Measurements from ENCODE around the gene METTL21A. TPM values are rescaled to one million over a fixed set of nuclear protein-coding genes. Genes with fewer than 3 reads are reported as not detected.
"Not testable (repeated sequence)": the region's sequence is repeated elsewhere in the genome, so short reads cannot be mapped to it uniquely, and the experiment has no call there.

Gene METTL21A
- 10 to 100 TPM in 11 of 12 donors, not detected in 1; 15.2 to 24.3 (median 19.8) TPM for polyA plus RNA-seq (ENCODE audit: insufficient read length in 12 of 12)
- long read RNA-seq, donor 1, full-length matches to known transcripts: 12 of 12 reads
- long read RNA-seq, donor 1, partial matches to known transcripts: 0 of 12 reads
- long read RNA-seq, donor 1, other reads (novel, unspliced or antisense): 0 of 12 reads
- long read RNA-seq, donor 2, full-length matches to known transcripts: 4 of 9 reads
- long read RNA-seq, donor 2, partial matches to known transcripts: 5 of 9 reads
- long read RNA-seq, donor 2, other reads (novel, unspliced or antisense): 0 of 9 reads
- long read RNA-seq, donor 3, partial matches to known transcripts: 0 of 2 reads
- long read RNA-seq, donor 3, other reads (novel, unspliced or antisense): 0 of 2 reads
- long read RNA-seq, donor 4, partial matches to known transcripts: 0 of 1 reads
- long read RNA-seq, donor 4, other reads (novel, unspliced or antisense): 0 of 1 reads
- long read RNA-seq, donor 5, full-length matches to known transcripts: 8 of 8 reads
- long read RNA-seq, donor 5, partial matches to known transcripts: 0 of 8 reads
- long read RNA-seq, donor 5, other reads (novel, unspliced or antisense): 0 of 8 reads
- long read RNA-seq, donor 6, full-length matches to known transcripts: 5 of 5 reads
- long read RNA-seq, donor 6, partial matches to known transcripts: 0 of 5 reads
- long read RNA-seq, donor 6, other reads (novel, unspliced or antisense): 0 of 5 reads
- long read RNA-seq, donor 7, partial matches to known transcripts: 0 of 1 reads
- long read RNA-seq, donor 7, other reads (novel, unspliced or antisense): 0 of 1 reads
- long read RNA-seq, donor 8, full-length matches to known transcripts: 7 of 13 reads
- long read RNA-seq, donor 8, partial matches to known transcripts: 6 of 13 reads
- long read RNA-seq, donor 8, other reads (novel, unspliced or antisense): 0 of 13 reads
- long read RNA-seq, donor 9, partial matches to known transcripts: 0 of 5 reads
- long read RNA-seq, donor 9, other reads (novel, unspliced or antisense): 0 of 5 reads
- long read RNA-seq, donor 10, partial matches to known transcripts: 0 of 4 reads
- long read RNA-seq, donor 10, other reads (novel, unspliced or antisense): 0 of 4 reads
- long read RNA-seq, donor 11, full-length matches to known transcripts: 10 of 10 reads
- long read RNA-seq, donor 11, partial matches to known transcripts: 0 of 10 reads
- long read RNA-seq, donor 11, other reads (novel, unspliced or antisense): 0 of 10 reads

DNA sequence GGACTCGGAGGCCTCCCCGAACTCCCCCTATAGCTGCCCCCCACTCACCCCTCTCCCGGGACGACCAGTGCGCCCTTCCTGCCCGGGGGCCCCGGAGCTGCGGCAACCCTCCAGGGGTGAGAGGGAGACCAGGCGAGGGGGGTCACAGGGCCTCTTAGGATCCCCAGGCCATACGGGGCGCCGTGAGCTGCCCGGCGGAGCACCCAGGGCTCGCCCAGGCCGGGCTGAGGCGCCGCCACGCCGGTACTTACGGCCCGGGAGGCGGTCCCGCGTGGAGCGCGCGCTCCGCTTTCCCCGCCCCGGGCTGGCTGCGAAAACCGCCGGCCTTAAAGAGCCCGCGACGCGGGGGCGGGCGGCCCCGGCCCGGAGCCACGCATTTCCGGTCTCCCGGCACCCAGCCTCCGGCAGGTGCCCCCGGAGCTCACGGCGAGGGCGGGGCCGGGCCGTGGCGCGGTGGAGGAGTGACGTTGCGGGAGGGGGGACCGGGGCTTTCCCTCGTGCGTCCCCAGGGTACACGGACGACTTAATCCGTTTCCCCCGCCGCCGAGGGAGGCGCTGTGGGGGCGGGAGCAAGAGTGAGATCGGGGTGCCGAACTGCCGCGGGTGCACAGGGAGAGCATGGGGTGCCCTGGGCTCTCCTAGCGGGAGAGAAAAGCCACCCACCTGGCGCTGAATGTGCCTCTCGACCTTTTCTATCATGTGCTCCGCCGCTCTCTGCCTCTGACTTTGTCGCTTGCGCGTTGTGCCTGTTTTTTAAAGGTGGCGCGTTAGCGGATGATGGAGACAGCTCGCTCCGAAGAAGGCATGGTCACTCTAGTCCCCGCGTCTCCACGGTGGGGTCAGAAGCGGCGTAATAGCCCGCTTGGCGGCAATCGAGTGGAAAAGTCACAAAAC is at the start of gene METTL21A:
Gene METTL21A, minus strand, starts transcription at position 381 of the 894 bp plus-strand sequence. CDS start 1,019 bp downstream, outside the sequence.
- DNase-seq: peak; percentile 89

DNA sequence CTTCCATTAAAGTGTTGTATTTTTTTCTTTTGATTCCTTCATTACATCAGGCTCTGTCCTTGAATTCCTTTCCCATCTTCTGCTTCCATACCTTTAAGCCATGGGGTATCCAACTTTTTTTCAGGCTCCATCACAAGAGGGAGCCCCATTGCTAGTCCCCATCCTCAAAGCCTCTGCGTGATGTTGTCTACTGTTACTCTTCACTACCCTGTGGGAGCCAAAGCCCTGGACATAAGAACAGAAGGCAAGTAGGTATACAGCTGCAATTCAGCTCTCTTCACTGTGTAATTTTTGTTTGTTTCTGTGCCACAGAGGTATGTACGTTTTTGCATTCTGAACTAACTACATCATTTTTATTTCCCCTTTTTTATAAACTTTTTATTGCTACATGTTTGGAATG is 49.6 kb upstream of the METTL21A start:
- DNase-seq: no peak

DNA sequence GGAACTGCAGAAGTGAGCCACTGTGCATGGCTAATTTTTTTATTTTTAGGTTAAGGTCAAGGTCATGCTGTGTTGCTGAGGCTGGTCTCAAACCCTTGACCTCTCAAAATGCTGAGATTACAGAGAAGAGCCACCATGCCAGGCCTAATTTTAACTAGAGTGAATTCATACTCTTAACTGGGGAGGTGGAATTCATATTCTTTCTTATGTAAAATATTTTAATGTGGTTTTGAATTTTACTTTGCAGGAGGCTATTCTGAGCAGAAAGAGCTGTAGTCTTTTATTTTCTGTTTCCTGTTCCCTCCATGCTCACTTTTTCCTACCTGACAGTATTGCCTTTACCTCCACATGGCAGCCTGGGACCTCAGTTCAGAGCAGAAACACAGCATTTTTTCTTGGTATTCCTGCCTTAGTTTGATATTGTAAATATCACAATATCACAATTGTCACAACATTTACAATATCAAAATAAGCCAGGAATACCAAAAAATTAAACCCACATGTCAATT is 49.1 kb upstream of the METTL21A start:
- DNase-seq: no peak

DNA sequence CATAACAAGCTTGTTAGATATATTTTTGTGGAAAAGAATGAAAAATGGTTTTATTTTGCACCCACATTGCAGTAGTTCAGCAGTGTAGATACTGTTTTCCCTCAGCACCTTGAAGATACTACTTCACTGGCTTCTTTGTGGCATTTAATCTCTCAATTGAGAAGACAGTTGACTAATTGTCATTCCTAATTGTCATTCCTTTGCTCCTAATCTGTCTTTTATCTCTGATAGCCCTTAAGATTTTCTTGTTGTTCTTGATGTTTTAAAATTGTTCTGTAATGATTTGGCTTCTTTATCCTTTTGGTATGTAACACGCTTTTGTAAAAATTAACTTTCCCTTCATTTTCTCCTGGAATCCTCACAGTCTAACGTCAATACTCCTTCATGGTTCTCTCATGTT is 48.2 kb upstream of the METTL21A start:
- no peak for DNase-seq

DNA sequence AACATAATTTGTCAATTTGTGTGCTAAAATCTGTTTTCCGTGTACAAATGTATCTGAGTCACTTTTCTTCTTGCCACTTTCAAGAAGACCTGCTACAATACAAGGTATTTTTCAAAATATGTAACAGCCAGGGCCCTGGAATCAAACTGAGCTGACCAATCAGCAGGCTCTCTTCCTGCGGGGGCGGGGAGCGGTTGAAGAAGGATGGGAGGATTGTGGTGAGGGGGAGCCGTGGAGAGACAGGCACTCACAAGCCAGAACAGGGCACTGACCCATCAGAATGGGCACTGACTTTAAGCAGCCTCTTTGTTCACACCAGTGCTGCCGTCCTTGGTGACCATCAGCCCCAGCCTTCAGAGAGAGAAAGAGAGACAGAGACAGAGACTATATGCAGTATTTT is 45.7 kb upstream of the METTL21A start:
- no peak for DNase-seq

DNA sequence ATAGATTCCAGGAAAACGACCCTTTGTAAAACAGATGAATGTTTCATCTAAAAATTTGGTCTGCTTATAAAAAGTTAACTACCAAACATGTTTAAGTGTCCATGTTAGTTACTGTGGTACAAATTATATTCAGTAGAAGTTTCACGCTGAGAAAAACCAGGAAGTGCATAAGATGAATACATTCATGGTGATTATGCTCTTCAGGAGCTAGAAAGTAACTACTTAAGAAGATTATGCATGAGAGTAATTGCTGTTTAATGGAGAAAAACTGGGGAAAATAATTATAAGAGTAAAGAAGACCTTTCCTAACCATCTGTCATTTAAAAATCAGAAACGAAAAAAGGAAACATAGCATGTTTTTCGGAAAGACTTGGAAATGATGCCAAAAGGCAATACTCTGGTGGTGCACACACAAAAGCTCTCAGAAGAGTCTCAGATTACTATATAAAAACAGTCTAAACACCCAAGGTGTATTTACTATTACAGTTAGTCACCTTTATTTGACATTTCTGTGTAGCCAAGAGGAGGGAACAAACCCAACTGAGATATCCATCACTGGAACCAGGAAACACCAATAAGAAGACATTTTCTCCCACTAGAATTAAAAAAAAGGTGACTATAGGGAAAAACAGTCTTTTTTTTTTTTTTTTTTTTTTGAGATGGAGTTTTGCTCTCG is 38.8 kb upstream of the METTL21A start:
- no peak for DNase-seq

DNA sequence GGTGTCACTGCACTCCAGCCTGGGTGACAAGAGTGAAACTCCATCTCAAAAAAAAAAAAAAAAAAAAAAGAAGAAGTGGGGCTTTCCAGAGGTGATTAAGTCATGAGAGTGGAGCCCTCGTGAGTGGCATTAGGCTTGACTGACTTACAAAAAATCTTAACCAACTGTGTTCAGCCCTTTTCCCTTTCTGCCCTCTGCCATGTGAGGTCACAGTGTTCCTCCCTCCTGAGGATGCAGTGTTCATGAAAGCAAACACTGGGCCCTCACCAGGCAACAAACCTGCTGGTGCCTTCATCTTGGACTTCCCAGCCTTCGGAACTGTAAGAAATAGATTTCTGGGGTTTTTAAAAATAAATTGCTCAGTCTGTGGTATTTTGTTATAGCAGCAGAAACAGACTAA is 37.0 kb upstream of the METTL21A start:
- DNase-seq: no peak

DNA sequence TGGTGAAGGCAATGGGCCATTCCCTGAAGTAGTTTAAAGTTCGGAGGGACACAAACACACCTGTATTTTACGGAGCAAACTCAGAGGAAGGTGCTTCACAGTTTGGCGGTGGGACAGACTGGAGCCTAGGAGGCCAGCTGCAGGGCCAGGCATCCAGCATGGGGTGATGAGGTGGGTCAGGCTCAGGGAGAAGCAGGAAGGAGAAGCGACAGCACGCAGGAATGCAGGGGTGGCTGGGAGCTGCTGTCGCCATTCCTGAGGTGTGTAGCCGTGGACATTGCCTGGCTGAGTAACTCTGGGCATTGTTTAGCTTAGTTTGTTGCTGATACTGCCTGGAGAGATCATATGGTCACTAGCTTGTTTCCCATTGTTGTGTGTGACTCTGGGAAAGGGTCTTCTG is 35.8 kb upstream of the METTL21A start:
- DNase-seq: no peak

DNA sequence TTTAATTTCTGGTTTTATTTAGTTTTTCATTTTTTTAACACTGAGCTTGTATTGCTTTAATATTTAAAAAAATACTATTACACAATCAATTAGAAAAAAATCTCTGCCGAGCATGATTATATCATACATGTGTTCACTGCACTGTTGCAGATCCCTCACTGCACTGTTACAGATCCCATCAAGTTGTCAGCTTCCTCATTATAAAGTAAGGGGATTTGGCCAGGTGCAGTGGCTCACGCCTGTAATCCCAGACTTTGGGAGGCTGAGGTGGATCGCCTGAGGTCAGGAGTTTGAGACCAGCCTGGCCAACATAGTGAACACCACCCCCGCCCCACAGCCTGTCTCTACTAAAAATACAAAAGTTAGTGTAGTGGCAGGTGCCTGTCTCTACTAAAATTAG is 33.0 kb upstream of the METTL21A start:
- no peak for DNase-seq

DNA sequence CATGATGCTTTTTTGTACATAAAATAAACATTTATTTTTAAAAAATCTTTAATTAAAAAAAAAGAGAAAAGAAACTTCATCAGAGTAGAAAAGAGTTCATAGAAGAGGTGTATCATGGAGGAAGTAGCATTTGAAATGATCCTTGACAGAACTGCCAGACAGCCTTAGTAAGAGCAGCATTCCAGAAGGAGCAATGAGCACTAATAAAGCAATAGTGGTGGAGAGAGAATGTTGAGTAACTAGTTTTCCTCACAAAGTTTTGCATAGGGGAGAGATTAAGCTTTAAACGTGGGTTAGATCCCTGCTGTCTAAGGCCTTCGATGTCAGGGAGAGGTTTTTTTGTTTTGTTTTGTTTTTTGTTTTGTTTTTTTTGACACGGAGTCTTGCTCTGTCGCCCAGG is 29.8 kb upstream of the METTL21A start:
- no peak for DNase-seq

DNA sequence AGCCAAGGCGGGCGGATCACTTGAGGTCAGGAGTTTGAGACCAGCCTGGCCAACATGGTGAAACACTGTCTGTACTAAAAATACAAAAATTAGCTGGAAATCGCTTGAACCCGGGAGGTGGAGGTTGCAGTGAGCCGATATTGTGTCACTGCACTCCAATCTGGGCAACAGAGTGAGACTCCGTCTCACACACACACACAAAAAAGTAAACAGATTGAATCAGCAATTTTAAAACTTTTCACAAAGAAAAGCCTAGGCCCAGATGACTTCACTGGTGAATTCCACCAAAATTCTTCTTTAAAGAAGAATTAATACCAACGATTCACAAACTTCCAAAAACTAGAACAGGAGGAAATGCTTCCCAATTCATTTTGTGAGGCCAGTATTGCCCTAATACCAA is 21.4 kb upstream of the METTL21A start:
- DNase-seq: not testable (repeated sequence)

DNA sequence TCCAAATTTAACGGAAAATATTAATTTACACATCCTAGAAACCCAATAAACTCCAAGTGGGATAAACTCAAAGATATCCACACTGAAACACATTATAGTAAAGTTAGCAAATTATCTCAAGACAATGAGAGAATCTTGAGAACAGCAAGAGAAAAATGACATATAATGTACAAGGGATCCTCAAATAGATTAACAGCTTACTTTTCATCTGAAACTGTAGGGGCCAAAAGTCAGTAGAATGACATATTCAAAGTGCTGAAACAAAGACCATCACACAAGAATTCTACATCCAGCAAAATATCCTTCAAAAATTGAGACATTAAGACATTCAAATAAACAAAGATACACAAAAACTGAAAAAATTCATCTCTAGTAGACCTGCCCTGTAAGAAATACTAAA is 18.7 kb upstream of the METTL21A start:
- no peak for DNase-seq

DNA sequence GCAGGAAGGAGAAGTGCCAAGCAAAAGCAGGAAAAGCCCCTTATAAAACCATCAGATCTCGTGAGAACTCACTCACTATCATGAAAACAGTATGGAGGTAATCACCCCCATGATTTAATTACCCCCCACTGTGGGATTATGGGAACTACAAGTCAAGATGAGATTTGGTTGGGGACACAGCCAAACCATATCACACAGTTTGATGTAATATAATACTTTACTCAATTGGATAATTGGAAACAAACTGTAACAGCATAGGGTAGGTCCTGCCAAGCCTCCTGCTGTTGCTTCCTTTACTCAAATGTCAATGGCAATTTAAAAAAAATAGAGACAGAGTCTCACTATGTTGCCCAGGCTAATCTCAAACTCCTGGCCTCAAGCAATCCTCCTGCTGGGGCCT is 15.5 kb upstream of the METTL21A start:
- no peak for DNase-seq

DNA sequence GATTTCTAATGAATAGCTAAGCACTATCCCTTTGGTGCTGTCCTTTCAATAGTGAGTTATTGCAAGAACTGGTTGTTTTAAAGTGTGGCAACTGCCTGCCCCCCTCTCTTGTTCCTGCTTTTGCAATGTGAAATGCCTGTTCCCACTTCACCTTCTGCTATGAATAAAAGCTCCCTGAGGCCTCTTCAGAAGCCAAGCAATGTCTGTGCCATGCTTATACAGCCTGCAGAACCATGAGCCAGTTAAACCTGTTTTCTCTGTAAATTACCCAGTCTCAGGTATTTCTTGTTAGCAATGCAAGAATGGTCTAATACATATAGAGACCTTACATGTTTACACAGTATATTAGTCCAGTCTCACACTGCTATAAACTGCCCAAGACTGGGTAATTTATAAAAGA is 15.0 kb upstream of the METTL21A start:
- no peak for DNase-seq

DNA sequence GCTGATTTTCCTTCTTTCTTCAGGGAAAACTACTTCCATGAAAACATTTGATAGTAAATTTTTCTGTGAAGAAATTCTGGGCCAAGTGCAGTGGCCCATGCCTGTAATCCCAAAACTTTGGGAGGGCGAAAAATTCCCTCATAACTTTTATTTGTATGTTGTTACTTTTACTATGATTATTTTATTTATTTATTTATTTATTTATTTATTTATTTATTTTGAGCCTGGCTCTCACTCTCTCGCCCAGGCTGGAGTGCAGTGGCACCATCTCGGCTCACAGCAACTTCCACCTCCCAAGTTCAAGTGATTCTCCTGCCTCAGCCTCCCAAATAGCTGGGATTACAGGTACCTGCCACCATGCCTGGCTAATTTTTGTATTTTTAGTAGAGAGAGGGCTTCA is 14.1 kb upstream of the METTL21A start:
- not testable (repeated sequence) for DNase-seq

DNA sequence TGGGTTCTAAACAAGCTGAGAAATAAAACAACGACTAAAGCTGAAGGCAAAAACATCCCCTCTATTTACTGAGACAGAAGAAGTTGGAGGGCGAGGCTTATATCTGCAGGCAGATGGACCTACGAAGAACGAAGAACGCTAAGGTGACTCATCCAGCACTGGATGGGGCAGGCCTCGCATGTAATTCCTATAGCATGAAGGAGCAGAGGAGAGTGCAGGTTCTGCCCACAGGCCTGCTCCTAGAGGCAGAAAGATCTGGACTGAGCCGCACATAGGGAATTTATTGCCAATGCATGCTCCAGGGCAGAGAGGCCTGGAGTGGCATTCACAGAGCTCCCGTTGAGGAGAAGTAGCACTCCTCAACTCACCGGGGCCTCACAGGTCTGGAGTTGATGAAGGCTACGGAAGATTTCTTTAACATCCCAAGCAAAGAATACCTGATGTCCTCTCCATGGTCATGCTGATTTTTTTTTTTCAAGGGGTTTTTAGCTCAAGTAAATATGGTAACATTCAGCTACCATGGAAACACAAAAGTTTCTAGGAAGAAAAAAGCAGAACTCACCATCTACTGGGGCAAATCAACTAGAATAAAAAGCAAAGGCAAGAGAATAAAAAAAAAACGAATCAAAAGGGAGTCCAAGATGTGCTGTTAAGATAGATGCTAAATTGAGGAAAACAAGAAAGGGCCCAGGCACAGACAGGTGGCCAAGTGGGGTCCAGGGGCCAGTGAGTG is 10.4 kb upstream of the METTL21A start:
- DNase-seq: no peak

DNA sequence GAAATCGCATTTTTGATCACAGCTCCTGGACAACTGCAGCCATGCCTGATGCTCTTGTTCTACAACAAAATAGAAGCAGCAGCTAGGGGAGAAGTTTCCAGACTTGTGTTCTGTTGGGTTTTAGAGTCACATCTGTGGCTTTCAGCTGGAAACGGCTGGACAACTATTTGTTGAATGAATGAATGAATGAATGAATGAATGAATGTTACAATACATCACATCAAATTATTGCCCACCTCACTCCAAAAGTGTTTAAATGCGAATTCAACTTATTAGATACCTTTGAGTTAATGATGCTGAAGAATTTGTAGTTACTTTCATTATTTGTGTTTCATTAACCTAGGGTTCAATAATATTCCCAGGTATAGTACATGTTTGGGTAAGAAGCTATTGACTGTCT is 8.5 kb upstream of the METTL21A start:
- DNase-seq: no peak

DNA sequence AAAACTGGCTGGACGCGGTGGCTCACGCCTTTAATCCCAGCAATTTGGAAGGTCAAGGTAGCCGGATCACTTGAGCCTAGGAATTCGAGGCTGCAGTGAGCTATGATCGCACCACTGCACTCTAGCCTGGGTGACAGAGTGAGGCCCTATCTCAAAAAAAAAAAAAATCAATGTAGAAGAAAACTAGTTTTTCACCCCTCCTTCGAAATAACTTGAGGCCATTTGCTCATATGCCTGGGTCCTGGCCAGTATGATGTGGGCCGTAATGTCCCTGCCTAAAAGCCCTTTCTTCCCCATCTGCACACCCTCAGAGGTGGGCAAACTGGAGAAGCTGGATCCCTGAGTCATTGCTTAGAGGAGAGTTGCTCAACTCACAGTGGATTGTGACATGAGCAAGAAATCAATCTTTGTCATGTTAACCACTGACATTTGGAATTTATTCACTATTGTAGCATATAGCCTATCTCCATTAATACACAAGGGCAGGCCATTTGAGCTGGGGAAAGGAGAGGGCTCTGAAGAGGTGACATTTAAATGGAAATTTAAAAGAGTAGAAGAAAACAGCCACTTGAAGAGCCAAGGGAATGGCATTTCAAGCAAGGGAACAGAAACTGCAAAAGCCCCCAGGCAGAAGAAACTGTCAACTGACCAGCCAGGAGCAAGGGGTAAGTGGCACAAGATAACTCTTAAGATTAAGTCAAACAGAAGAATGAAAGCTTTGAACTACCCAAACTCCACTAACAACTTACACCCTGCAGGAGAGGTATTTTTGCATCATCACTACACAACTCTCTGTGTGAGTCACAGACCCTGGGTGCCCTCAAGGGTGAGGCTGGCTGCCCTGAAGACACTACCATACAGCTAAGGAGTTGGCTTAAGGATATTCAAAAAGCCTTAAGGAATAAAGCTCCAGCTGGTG is 7.6 kb upstream of the METTL21A start:
- DNase-seq: no peak

Data from muscle of arm (tissue), 14 donors.